ENCODE measurements around the gene PYCARD. TPM values are rescaled to one million over a fixed set of nuclear protein-coding genes. Genes with fewer than 3 reads are reported as not detected.

PYCARD gene
- total and polyA plus RNA-seq, 8 donors: 3.3 to 27.3 (median 9.6) TPM

GRCh38 chr16:31193874-31194273, 8.7 kb downstream of the PYCARD start:
- no peak for TF ChIP-seq CTCF (IDR thresholded peaks at IDR 0.05)
- FAIRE-seq (no peak), DNase-seq (no peak), ATAC-seq (no peak)
- peaks cover 17 to 66% (median 56%) of the 10 kb centered on the region in 3 donors for H3K36me3 ChIP-seq
- H3K27me3 ChIP-seq: no peaks in the 10 kb centered on the region
- intact Hi-C loops (cut with DNase I): no loop called here
- 82 to 91% methylated on average over 2 of the region's 2 CpGs for WGBS, 2 donors
- no peak overlapping the region for H3K27ac ChIP-seq
- H3K4me1 ChIP-seq: no peaks in the 10 kb centered on the region
- H3K4me3 ChIP-seq: no peak overlapping the region
- H3K9me3 ChIP-seq: no peaks in the 10 kb centered on the region

- H3K36me3 ChIP-seq: peaks cover 17 to 74% (median 63%) of the 10 kb centered on the region in 3 donors
- no peak for TF ChIP-seq CTCF (IDR thresholded peaks at IDR 0.05)
- 90 to 92% methylated on average over 16 of the region's 16 CpGs for WGBS, 2 donors
- DNase-seq (no peak), FAIRE-seq (no peak), ATAC-seq (no peak)
- H3K27ac ChIP-seq: no peak overlapping the region
- H3K9me3 ChIP-seq: no peaks in the 10 kb centered on the region
- intact Hi-C loops (cut with DNase I): no loop called here
- no peaks in the 10 kb centered on the region for H3K4me1 ChIP-seq
- H3K27me3 ChIP-seq: no peaks in the 10 kb centered on the region
- H3K4me3 ChIP-seq: no peak overlapping the region
Observed at GRCh38 chr16:31192856-31193642, 9.5 kb downstream of the PYCARD start.

- no peak for DNase-seq
- H3K4me1 ChIP-seq: no peaks in the 10 kb centered on the region
- no peak for FAIRE-seq
- ATAC-seq: no peak
- no peak overlapping the region for H3K4me3 ChIP-seq
- intact Hi-C loops (cut with DNase I): no loop called here
- H3K36me3 ChIP-seq: peaks cover 19 to 80% (median 72%) of the 10 kb centered on the region in 3 donors
- 87 to 89% methylated on average over 5 of the region's 5 CpGs for WGBS, 2 donors
- no peak overlapping the region for H3K27ac ChIP-seq
- TF ChIP-seq CTCF (IDR thresholded peaks at IDR 0.05): no peak
- no peaks in the 10 kb centered on the region for H3K9me3 ChIP-seq
- H3K27me3 ChIP-seq: no peaks in the 10 kb centered on the region
Observed at GRCh38 chr16:31191697-31192428, 10.7 kb downstream of the PYCARD start.

GRCh38 chr16:31190818-31191444, 11.6 kb downstream of the PYCARD start:
- WGBS, 2 donors: 93 to 94% methylated on average over 17 of the region's 17 CpGs
- intact Hi-C loops (cut with DNase I): no loop called here
- no peaks in the 10 kb centered on the region for H3K4me1 ChIP-seq
- H3K9me3 ChIP-seq: no peaks in the 10 kb centered on the region
- no peak for DNase-seq
- H3K27me3 ChIP-seq: no peaks in the 10 kb centered on the region
- no peak overlapping the region for H3K27ac ChIP-seq
- no peak for TF ChIP-seq CTCF (IDR thresholded peaks at IDR 0.05)
- no peak overlapping the region for H3K4me3 ChIP-seq
- ATAC-seq: no peak
- no peak for FAIRE-seq
- peaks cover 22 to 85% (median 81%) of the 10 kb centered on the region in 3 donors for H3K36me3 ChIP-seq
